ENCODE measurements around the gene PARN. TPM values are rescaled to one million over a fixed set of nuclear protein-coding genes. Genes with fewer than 3 reads are reported as not detected.

PARN gene
- total and polyA plus RNA-seq, 2 experiments from 2014 or later, result 32.5 to 61.3 TPM

GRCh38 chr16:14576532-14576931 is 53.5 kb downstream of the PARN start:
- no peaks in the 10 kb centered on the region for H3K27me3 ChIP-seq (ENCODE audit: insufficient read depth)
- H3F3A ChIP-seq (replicated peaks; ENCODE audit: low read depth), result no peaks in the 10 kb centered on the region
- H3K27ac Mint-ChIP-seq, result no peak overlapping the region
- H3K9me2 ChIP-seq (ENCODE audit: insufficient read depth), result no peaks in the 10 kb centered on the region
- peaks cover 80% of the 10 kb centered on the region for H3K36me3 Mint-ChIP-seq (ENCODE audit: low read depth)
- DNase-seq (ENCODE audit: low spot score) (no peak), ATAC-seq (no peak)
- no peak overlapping the region for H3K4me2 ChIP-seq
- H3K9me3 Mint-ChIP-seq, result peaks cover 23% of the 10 kb centered on the region
- no peak for TF ChIP-seq NANOG (IDR thresholded peaks at IDR 0.05; ENCODE audit: borderline replicate concordance)
- no peak for TF ChIP-seq ETS1 (IDR thresholded peaks at IDR 0.05)
- no peak for TF ChIP-seq EZH2 (IDR thresholded peaks at IDR 0.05; ENCODE audit: low read depth, unreplicated experiment)
- no peak for TF ChIP-seq ZNF331 (CRISPR knock-in tag; IDR thresholded peaks at IDR 0.05; ENCODE audit: low read depth)
- no peak for TF ChIP-seq EZH2phosphoT487 (IDR thresholded peaks at IDR 0.05; ENCODE audit: unreplicated experiment)
- no peak for TF ChIP-seq POLR2AphosphoS5 (IDR thresholded peaks at IDR 0.05; ENCODE audit: low read depth)
- TF ChIP-seq, protein P1, sequence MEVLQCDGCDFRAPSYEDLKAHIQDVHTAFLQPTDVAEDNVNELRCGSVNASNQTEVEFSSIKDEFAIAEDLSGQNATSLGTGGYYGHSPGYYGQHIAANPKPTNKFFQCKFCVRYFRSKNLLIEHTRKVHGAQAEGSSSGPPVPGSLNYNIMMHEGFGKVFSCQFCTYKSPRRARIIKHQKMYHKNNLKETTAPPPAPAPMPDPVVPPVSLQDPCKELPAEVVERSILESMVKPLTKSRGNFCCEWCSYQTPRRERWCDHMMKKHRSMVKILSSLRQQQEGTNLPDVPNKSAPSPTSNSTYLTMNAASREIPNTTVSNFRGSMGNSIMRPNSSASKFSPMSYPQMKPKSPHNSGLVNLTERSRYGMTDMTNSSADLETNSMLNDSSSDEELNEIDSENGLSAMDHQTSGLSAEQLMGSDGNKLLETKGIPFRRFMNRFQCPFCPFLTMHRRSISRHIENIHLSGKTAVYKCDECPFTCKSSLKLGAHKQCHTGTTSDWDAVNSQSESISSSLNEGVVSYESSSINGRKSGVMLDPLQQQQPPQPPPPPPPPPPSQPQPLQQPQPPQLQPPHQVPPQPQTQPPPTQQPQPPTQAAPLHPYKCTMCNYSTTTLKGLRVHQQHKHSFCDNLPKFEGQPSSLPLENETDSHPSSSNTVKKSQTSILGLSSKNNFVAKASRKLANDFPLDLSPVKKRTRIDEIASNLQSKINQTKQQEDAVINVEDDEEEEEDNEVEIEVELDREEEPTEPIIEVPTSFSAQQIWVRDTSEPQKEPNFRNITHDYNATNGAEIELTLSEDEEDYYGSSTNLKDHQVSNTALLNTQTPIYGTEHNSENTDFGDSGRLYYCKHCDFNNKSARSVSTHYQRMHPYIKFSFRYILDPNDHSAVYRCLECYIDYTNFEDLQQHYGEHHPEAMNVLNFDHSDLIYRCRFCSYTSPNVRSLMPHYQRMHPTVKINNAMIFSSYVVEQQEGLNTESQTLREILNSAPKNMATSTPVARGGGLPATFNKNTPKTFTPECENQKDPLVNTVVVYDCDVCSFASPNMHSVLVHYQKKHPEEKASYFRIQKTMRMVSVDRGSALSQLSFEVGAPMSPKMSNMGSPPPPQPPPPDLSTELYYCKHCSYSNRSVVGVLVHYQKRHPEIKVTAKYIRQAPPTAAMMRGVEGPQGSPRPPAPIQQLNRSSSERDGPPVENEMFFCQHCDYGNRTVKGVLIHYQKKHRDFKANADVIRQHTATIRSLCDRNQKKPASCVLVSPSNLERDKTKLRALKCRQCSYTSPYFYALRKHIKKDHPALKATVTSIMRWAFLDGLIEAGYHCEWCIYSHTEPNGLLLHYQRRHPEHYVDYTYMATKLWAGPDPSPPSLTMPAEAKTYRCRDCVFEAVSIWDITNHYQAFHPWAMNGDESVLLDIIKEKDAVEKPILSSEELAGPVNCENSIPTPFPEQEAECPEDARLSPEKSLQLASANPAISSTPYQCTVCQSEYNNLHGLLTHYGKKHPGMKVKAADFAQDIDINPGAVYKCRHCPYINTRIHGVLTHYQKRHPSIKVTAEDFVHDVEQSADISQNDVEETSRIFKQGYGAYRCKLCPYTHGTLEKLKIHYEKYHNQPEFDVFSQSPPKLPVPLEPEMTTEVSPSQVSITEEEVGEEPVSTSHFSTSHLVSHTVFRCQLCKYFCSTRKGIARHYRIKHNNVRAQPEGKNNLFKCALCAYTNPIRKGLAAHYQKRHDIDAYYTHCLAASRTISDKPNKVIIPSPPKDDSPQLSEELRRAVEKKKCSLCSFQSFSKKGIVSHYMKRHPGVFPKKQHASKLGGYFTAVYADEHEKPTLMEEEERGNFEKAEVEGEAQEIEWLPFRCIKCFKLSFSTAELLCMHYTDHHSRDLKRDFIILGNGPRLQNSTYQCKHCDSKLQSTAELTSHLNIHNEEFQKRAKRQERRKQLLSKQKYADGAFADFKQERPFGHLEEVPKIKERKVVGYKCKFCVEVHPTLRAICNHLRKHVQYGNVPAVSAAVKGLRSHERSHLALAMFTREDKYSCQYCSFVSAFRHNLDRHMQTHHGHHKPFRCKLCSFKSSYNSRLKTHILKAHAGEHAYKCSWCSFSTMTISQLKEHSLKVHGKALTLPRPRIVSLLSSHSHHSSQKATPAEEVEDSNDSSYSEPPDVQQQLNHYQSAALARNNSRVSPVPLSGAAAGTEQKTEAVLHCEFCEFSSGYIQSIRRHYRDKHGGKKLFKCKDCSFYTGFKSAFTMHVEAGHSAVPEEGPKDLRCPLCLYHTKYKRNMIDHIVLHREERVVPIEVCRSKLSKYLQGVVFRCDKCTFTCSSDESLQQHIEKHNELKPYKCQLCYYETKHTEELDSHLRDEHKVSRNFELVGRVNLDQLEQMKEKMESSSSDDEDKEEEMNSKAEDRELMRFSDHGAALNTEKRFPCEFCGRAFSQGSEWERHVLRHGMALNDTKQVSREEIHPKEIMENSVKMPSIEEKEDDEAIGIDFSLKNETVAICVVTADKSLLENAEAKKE (CRISPR knock-in tag; IDR thresholded peaks at IDR 0.05), result no peak
- TF ChIP-seq, protein P2, sequence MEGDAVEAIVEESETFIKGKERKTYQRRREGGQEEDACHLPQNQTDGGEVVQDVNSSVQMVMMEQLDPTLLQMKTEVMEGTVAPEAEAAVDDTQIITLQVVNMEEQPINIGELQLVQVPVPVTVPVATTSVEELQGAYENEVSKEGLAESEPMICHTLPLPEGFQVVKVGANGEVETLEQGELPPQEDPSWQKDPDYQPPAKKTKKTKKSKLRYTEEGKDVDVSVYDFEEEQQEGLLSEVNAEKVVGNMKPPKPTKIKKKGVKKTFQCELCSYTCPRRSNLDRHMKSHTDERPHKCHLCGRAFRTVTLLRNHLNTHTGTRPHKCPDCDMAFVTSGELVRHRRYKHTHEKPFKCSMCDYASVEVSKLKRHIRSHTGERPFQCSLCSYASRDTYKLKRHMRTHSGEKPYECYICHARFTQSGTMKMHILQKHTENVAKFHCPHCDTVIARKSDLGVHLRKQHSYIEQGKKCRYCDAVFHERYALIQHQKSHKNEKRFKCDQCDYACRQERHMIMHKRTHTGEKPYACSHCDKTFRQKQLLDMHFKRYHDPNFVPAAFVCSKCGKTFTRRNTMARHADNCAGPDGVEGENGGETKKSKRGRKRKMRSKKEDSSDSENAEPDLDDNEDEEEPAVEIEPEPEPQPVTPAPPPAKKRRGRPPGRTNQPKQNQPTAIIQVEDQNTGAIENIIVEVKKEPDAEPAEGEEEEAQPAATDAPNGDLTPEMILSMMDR (conservative IDR thresholded peaks at IDR 0.05; ENCODE audit: low read depth in 2 of 2), result no peak
- no peak for TF ChIP-seq STAT1 (IDR thresholded peaks at IDR 0.05; ENCODE audit: unreplicated experiment)
- no peak for TF ChIP-seq ZNF114 (CRISPR knock-in tag; IDR thresholded peaks at IDR 0.05)
- TF ChIP-seq CREB1 (CRISPR knock-in tag; IDR thresholded peaks at IDR 0.05; ENCODE audit: low read depth), result no peak
- TF ChIP-seq, protein P3, sequence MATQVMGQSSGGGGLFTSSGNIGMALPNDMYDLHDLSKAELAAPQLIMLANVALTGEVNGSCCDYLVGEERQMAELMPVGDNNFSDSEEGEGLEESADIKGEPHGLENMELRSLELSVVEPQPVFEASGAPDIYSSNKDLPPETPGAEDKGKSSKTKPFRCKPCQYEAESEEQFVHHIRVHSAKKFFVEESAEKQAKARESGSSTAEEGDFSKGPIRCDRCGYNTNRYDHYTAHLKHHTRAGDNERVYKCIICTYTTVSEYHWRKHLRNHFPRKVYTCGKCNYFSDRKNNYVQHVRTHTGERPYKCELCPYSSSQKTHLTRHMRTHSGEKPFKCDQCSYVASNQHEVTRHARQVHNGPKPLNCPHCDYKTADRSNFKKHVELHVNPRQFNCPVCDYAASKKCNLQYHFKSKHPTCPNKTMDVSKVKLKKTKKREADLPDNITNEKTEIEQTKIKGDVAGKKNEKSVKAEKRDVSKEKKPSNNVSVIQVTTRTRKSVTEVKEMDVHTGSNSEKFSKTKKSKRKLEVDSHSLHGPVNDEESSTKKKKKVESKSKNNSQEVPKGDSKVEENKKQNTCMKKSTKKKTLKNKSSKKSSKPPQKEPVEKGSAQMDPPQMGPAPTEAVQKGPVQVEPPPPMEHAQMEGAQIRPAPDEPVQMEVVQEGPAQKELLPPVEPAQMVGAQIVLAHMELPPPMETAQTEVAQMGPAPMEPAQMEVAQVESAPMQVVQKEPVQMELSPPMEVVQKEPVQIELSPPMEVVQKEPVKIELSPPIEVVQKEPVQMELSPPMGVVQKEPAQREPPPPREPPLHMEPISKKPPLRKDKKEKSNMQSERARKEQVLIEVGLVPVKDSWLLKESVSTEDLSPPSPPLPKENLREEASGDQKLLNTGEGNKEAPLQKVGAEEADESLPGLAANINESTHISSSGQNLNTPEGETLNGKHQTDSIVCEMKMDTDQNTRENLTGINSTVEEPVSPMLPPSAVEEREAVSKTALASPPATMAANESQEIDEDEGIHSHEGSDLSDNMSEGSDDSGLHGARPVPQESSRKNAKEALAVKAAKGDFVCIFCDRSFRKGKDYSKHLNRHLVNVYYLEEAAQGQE (IDR thresholded peaks at IDR 0.05; ENCODE audit: unreplicated experiment), result no peak
- no peak for TF ChIP-seq JUNB (IDR thresholded peaks at IDR 0.05; ENCODE audit: unreplicated experiment)
- H2AFZ ChIP-seq, result no peak overlapping the region
- H3K36me3 ChIP-seq (ENCODE audit: insufficient read depth), result peaks cover 26% of the 10 kb centered on the region
- peaks cover 7% of the 10 kb centered on the region for H4K20me1 ChIP-seq (replicated peaks; ENCODE audit: insufficient read depth)
- H3K4me3 Mint-ChIP-seq, result no peak overlapping the region
- no peaks in the 10 kb centered on the region for H3K27me3 Mint-ChIP-seq (ENCODE audit: insufficient read depth, low read depth, poor library complexity)
- H3K27ac ChIP-seq (ENCODE audit: low read depth), result no peak overlapping the region
- no peaks in the 10 kb centered on the region for H3K79me2 ChIP-seq (replicated peaks; ENCODE audit: insufficient read depth)
- H3K4me3 ChIP-seq, result no peak overlapping the region
- H3K4me1 Mint-ChIP-seq, result peaks cover 6% of the 10 kb centered on the region; the same call in 2 of the 3 replicates
- H3K4me1 ChIP-seq (ENCODE audit: insufficient read depth), result no peaks in the 10 kb centered on the region

Measured in GM23338 (cell line).